PC-3 (cell line): ENCODE results near the gene SCGB1C2. TPM values are rescaled to one million over a fixed set of nuclear protein-coding genes. Genes with fewer than 3 reads are reported as not detected.

Source experiments
- ATAC-seq: fragments of 200-7000 bp; cut with Tn5 transposase; 2 replicates; pipeline ENCODE4 v1.9.1; 2020; ENCODE audit warnings: mild to moderate bottlenecking, moderate library complexity
- BruUV-seq: library from RNA; stranded (reverse); fragments of 400-500 nt; replicated peaks from 2 replicates; lab custom pipeline; 2021; lab: Mats Ljungman, UMichigan
- CTCF ChIA-PET: fragments of 300-600 bp; sonication (Branson Sonifier 250); formaldehyde crosslinking; loops from one replicate; lab custom pipeline; 2022; ENCODE audit warnings: antibody characterized with exemption; lab: Charles Lee
- POLR2A ChIA-PET: fragments of 300-600 bp; sonication (Branson Sonifier 250); formaldehyde crosslinking; loops from one replicate; lab custom pipeline; 2022; ENCODE audit warnings: antibody characterized with exemption; ENCODE audit not compliant: unreplicated experiment; lab: Charles Lee
- DNase-seq: peaks from one replicate; pipeline ENCODE4 v3.0.0-alpha.2; 2015
- H2AFZ ChIP-seq: fragments of 300-600 bp; sonication (generic); 2 replicates; pipeline ENCODE4 v1.6.0; 2016; ENCODE audit warnings: antibody characterized with exemption, low read length
- H3F3A ChIP-seq: fragments of 300-600 bp; sonication (generic); one replicate; pipeline ENCODE4 v1.6.0; 2017; ENCODE audit warnings: antibody characterized with exemption, low read length, control low read depth, mild to moderate bottlenecking; ENCODE audit not compliant: unreplicated experiment
- H3K27ac ChIP-seq: fragments of 300-600 bp; sonication (generic); 2 replicates; pipeline ENCODE4 v1.5.1; 2016; ENCODE audit warnings: mild to moderate bottlenecking, low read length
- H3K27me3 ChIP-seq: fragments of 300-600 bp; sonication (generic); 2 replicates; pipeline ENCODE4 v1.6.1; 2016; ENCODE audit warnings: low read length, mixed read lengths
- H3K36me3 ChIP-seq: fragments of 300-600 bp; sonication (generic); 2 replicates; pipeline ENCODE4 v1.6.1; 2016; ENCODE audit warnings: low read depth, mixed run types, low read length, mixed read lengths
- H3K4me1 ChIP-seq: fragments of 300-600 bp; sonication (generic); 2 replicates; pipeline ENCODE4 v1.5.1; 2016; ENCODE audit warnings: low read length; ENCODE audit not compliant: insufficient read depth
- H3K4me2 ChIP-seq: fragments of 300-600 bp; sonication (generic); 2 replicates; pipeline ENCODE4 v1.6.0; 2016; ENCODE audit warnings: low read length
- H3K4me3 ChIP-seq: fragments of 300-600 bp; sonication (generic); 2 replicates; pipeline ENCODE4 v1.5.1; 2016; ENCODE audit warnings: mild to moderate bottlenecking, low read length, mixed read lengths
- H3K79me2 ChIP-seq: fragments of 300-600 bp; sonication (generic); 2 replicates; pipeline ENCODE4 v1.6.1; 2017; ENCODE audit warnings: low read length, mixed read lengths
- H3K9ac ChIP-seq: fragments of 300-600 bp; sonication (generic); 2 replicates; pipeline ENCODE4 v1.6.0; 2016; ENCODE audit warnings: mild to moderate bottlenecking, low read length
- H3K9me2 ChIP-seq: fragments of 300-600 bp; sonication (generic); replicated peaks from 2 replicates; pipeline ENCODE4 v1.6.1; 2016; ENCODE audit warnings: mixed run types, low read length, mixed read lengths
- H3K9me3 ChIP-seq: fragments of 300-600 bp; sonication (generic); 2 replicates; pipeline ENCODE4 v1.6.1; 2016; ENCODE audit warnings: low read length, mixed read lengths
- H4K20me1 ChIP-seq: fragments of 300-600 bp; sonication (generic); 2 replicates; pipeline ENCODE4 v1.6.1; 2016; ENCODE audit warnings: low read length, mixed read lengths
- EZH2 ChIP-seq: fragments of 300-600 bp; sonication (generic); IDR thresholded peaks from one replicate; pipeline ENCODE4 v1.6.1; 2017; ENCODE audit warnings: antibody characterized with exemption, mild to moderate bottlenecking, low read length; ENCODE audit not compliant: unreplicated experiment
- EZH2phosphoT487 ChIP-seq: fragments of 300-600 bp; sonication (generic); IDR thresholded peaks from 2 replicates; pipeline ENCODE4 v1.6.1; 2018; ENCODE audit warnings: mild to moderate bottlenecking, antibody characterized with exemption, low read length, borderline replicate concordance
- intact Hi-C: fragments of 100-400 bp; cut with micrococcal nuclease; formaldehyde crosslinking; loops from 2 replicates; pipeline ENCODE4 v1.9.0; 2023
- total RNA-seq: library from RNA; depleted of rRNA; stranded (reverse); fragments of >200 nt; gene quantifications from 2 replicates; pipeline ENCODE4 v1.2.3, GENCODE V29; 2014
- TF ChIP-seq, protein P1 (sequence below): fragments of 300-600 bp; sonication (generic); conservative IDR thresholded peaks from 2 replicates; pipeline ENCODE4 v1.5.1; 2017; ENCODE audit warnings: antibody characterized with exemption, low read depth, mild to moderate bottlenecking, low read length

SCGB1C2 gene
- total RNA-seq, 1 experiment from 2014 or later = not detected

DNA sequence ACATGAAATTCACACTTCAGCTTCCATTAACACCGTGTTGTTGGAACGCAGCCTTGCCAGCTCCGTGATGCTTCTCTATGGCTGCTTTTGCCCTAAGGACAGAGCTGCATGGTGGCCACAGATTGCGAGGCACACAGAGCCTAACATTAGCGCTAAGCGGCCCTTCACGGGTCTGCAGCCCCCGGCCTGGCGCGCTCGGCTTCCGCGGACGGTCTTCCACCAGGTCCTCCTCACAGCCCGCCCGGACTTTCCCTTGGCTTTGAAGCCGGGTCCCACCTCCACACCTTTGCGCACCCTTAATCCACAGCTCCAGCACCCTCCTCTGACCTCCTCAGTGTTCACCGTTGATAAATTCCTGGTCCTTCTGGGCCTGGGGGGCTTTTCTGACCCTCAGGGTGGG lies 19.6 kb downstream of the SCGB1C2 start:
- TF ChIP-seq EZH2 (no peak), EZH2phosphoT487 (no peak)
- TF ChIP-seq, protein P1, sequence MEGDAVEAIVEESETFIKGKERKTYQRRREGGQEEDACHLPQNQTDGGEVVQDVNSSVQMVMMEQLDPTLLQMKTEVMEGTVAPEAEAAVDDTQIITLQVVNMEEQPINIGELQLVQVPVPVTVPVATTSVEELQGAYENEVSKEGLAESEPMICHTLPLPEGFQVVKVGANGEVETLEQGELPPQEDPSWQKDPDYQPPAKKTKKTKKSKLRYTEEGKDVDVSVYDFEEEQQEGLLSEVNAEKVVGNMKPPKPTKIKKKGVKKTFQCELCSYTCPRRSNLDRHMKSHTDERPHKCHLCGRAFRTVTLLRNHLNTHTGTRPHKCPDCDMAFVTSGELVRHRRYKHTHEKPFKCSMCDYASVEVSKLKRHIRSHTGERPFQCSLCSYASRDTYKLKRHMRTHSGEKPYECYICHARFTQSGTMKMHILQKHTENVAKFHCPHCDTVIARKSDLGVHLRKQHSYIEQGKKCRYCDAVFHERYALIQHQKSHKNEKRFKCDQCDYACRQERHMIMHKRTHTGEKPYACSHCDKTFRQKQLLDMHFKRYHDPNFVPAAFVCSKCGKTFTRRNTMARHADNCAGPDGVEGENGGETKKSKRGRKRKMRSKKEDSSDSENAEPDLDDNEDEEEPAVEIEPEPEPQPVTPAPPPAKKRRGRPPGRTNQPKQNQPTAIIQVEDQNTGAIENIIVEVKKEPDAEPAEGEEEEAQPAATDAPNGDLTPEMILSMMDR = no peak
- Histone ChIP-seq H2AFZ (no peak overlapping the region), H3K79me2 (no peaks in the 10 kb centered on the region), H3K9me2 (no peaks in the 10 kb centered on the region), H3F3A (no peaks in the 10 kb centered on the region), H3K27me3 (no peaks in the 10 kb centered on the region), H3K27ac (no peak overlapping the region), H3K4me1 (no peaks in the 10 kb centered on the region), H3K9me3 (no peaks in the 10 kb centered on the region), H3K4me2 (no peak overlapping the region), H3K9ac (no peak overlapping the region), H3K4me3 (no peak overlapping the region), H3K36me3 (no peaks in the 10 kb centered on the region), H4K20me1 (no peaks in the 10 kb centered on the region)
- ChIA-PET CTCF (no interaction called here), POLR2A (no interaction called here)
- intact Hi-C loops = no loop called here
- no peak for ATAC-seq
- DNase-seq = no peak
- BruUV-seq = no TSS peak

GRCh38 chr17:157901-158300 lies 20.5 kb downstream of the SCGB1C2 start:
- ATAC-seq (no peak), DNase-seq (no peak)
- Histone ChIP-seq H3K79me2 (no peaks in the 10 kb centered on the region), H3K36me3 (no peaks in the 10 kb centered on the region), H3K9me2 (no peaks in the 10 kb centered on the region), H3K9ac (no peak overlapping the region), H3K4me3 (no peak overlapping the region), H3K9me3 (no peaks in the 10 kb centered on the region), H4K20me1 (no peaks in the 10 kb centered on the region), H3K4me2 (no peak overlapping the region), H2AFZ (no peak overlapping the region), H3K27ac (no peak overlapping the region), H3F3A (no peaks in the 10 kb centered on the region), H3K27me3 (no peaks in the 10 kb centered on the region), H3K4me1 (no peaks in the 10 kb centered on the region)
- ChIA-PET POLR2A (no interaction called here), CTCF (no interaction called here)
- TF ChIP-seq, protein P1 = no peak
- no peak for TF ChIP-seq EZH2
- no peak for TF ChIP-seq EZH2phosphoT487
- no TSS peak for BruUV-seq
- intact Hi-C loops = no loop called here

DNA sequence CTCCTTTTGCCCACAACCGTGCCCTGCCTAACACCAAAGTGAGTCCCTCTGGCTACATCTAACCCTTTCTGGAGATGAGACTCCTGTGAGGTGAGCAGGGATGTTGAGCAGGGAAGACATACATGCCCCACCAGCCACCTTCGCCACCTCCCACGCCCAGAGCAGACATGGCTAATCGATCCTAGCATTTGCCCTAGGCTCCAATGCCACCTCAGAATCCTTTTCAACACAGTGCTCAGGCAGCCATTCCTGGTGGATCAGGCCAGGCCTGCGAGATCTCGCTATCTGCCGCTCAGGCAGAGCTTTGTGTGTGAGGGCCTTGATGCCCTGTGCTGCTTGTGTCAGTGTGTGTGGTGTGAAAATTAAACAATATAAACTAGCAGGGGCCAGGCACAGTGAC lies 21.0 kb downstream of the SCGB1C2 start:
- Histone ChIP-seq H3F3A (no peaks in the 10 kb centered on the region), H3K9me3 (no peaks in the 10 kb centered on the region), H2AFZ (no peak overlapping the region), H3K36me3 (no peaks in the 10 kb centered on the region), H3K9ac (no peak overlapping the region), H3K79me2 (no peaks in the 10 kb centered on the region), H3K4me2 (no peak overlapping the region), H3K4me1 (no peaks in the 10 kb centered on the region), H3K9me2 (no peaks in the 10 kb centered on the region), H3K27ac (no peak overlapping the region), H4K20me1 (no peaks in the 10 kb centered on the region), H3K27me3 (no peaks in the 10 kb centered on the region), H3K4me3 (no peak overlapping the region)
- DNase-seq (no peak), ATAC-seq (no peak)
- POLR2A ChIA-PET = no interaction called here
- intact Hi-C loops = no loop called here
- TF ChIP-seq, protein P1 = no peak
- TF ChIP-seq EZH2 (no peak), EZH2phosphoT487 (no peak)
- CTCF ChIA-PET = no interaction called here
- BruUV-seq = no TSS peak
